ENCODE measurements around the gene RAI14.
"Not testable (repeated sequence)": the region's sequence is repeated elsewhere in the genome, so short reads cannot be mapped to it uniquely, and the experiment has no call there.

RAI14 gene

GRCh38 chr5:34778091-34778850 is 122.1 kb downstream of the RAI14 start:
- no peak overlapping the region for H3K9ac ChIP-seq (ENCODE audit: low read length)
- H3K4me3 ChIP-seq (ENCODE audit: low read length) = no peak overlapping the region
- no peaks in the 10 kb centered on the region for H3K27me3 ChIP-seq (ENCODE audit: control insufficient read depth, insufficient read depth, low read length)
- H3K27ac ChIP-seq (ENCODE audit: low read depth, low read length) = no peak overlapping the region
- H3K4me1 ChIP-seq (ENCODE audit: control insufficient read depth, insufficient read depth, low read length) = no peaks in the 10 kb centered on the region
- no peaks in the 10 kb centered on the region for H3K36me3 ChIP-seq (ENCODE audit: control insufficient read depth, insufficient read depth, low read length)

- H3K4me3 ChIP-seq (ENCODE audit: low read length); H3K9ac ChIP-seq (ENCODE audit: low read length); H3K27me3 ChIP-seq (ENCODE audit: control insufficient read depth, insufficient read depth, low read length); H3K36me3 ChIP-seq (ENCODE audit: control insufficient read depth, insufficient read depth, low read length); H3K4me1 ChIP-seq (ENCODE audit: control insufficient read depth, insufficient read depth, low read length); H3K27ac ChIP-seq (ENCODE audit: low read depth, low read length): not testable (repeated sequence)
These were observed 127.8 kb downstream of the RAI14 start for GRCh38 chr5:34783892-34784291.

GRCh38 chr5:34787035-34787434 is 130.9 kb downstream of the RAI14 start:
- Histone ChIP-seq H3K9ac (ENCODE audit: low read length) (no peak overlapping the region), H3K4me1 (ENCODE audit: control insufficient read depth, insufficient read depth, low read length) (no peaks in the 10 kb centered on the region), H3K36me3 (ENCODE audit: control insufficient read depth, insufficient read depth, low read length) (no peaks in the 10 kb centered on the region), H3K27ac (ENCODE audit: low read depth, low read length) (no peak overlapping the region), H3K4me3 (ENCODE audit: low read length) (no peak overlapping the region), H3K27me3 (ENCODE audit: control insufficient read depth, insufficient read depth, low read length) (no peaks in the 10 kb centered on the region)

GRCh38 chr5:34789021-34789531 is 132.9 kb downstream of the RAI14 start:
- H3K27ac ChIP-seq (ENCODE audit: low read depth, low read length) = no peak overlapping the region
- H3K9ac ChIP-seq (ENCODE audit: low read length) = no peak overlapping the region
- no peaks in the 10 kb centered on the region for H3K27me3 ChIP-seq (ENCODE audit: control insufficient read depth, insufficient read depth, low read length)
- H3K4me1 ChIP-seq (ENCODE audit: control insufficient read depth, insufficient read depth, low read length) = no peaks in the 10 kb centered on the region
- no peak overlapping the region for H3K4me3 ChIP-seq (ENCODE audit: low read length)
- no peaks in the 10 kb centered on the region for H3K36me3 ChIP-seq (ENCODE audit: control insufficient read depth, insufficient read depth, low read length)

- no peaks in the 10 kb centered on the region for H3K36me3 ChIP-seq (ENCODE audit: control insufficient read depth, insufficient read depth, low read length)
- no peaks in the 10 kb centered on the region for H3K27me3 ChIP-seq (ENCODE audit: control insufficient read depth, insufficient read depth, low read length)
- H3K9ac ChIP-seq (ENCODE audit: low read length) = no peak overlapping the region
- no peaks in the 10 kb centered on the region for H3K4me1 ChIP-seq (ENCODE audit: control insufficient read depth, insufficient read depth, low read length)
- H3K27ac ChIP-seq (ENCODE audit: low read depth, low read length) = no peak overlapping the region
- H3K4me3 ChIP-seq (ENCODE audit: low read length) = no peak overlapping the region
These were observed 133.5 kb downstream of the RAI14 start for GRCh38 chr5:34789639-34790038.

GRCh38 chr5:34790069-34790468 is 133.9 kb downstream of the RAI14 start:
- no peak overlapping the region for H3K27ac ChIP-seq (ENCODE audit: low read depth, low read length)

GRCh38 chr5:34791761-34792244 is 135.7 kb downstream of the RAI14 start:
- no peaks in the 10 kb centered on the region for H3K4me1 ChIP-seq (ENCODE audit: control insufficient read depth, insufficient read depth, low read length)
- no peak overlapping the region for H3K27ac ChIP-seq (ENCODE audit: low read depth, low read length)
- H3K9ac ChIP-seq (ENCODE audit: low read length) = no peak overlapping the region
- H3K4me3 ChIP-seq (ENCODE audit: low read length) = no peak overlapping the region
- no peaks in the 10 kb centered on the region for H3K36me3 ChIP-seq (ENCODE audit: control insufficient read depth, insufficient read depth, low read length)
- H3K27me3 ChIP-seq (ENCODE audit: control insufficient read depth, insufficient read depth, low read length) = no peaks in the 10 kb centered on the region

More at GRCh38 chr5:34790069-34790468, 133.9 kb downstream of the RAI14 start:
- Histone ChIP-seq H3K4me1 (ENCODE audit: control insufficient read depth, insufficient read depth, low read length) (no peaks in the 10 kb centered on the region), H3K27me3 (ENCODE audit: control insufficient read depth, insufficient read depth, low read length) (no peaks in the 10 kb centered on the region), H3K4me3 (ENCODE audit: low read length) (no peak overlapping the region), H3K36me3 (ENCODE audit: control insufficient read depth, insufficient read depth, low read length) (no peaks in the 10 kb centered on the region), H3K9ac (ENCODE audit: low read length) (no peak overlapping the region)

GRCh38 chr5:34802834-34803563 is 146.9 kb downstream of the RAI14 start:
- no peak overlapping the region for H3K9ac ChIP-seq (ENCODE audit: low read length)
- no peaks in the 10 kb centered on the region for H3K27me3 ChIP-seq (ENCODE audit: control insufficient read depth, insufficient read depth, low read length)
- H3K4me1 ChIP-seq (ENCODE audit: control insufficient read depth, insufficient read depth, low read length) = no peaks in the 10 kb centered on the region
- H3K36me3 ChIP-seq (ENCODE audit: control insufficient read depth, insufficient read depth, low read length) = no peaks in the 10 kb centered on the region
- H3K27ac ChIP-seq (ENCODE audit: low read depth, low read length) = no peak overlapping the region
- H3K4me3 ChIP-seq (ENCODE audit: low read length) = no peak overlapping the region

- Histone ChIP-seq H3K27me3 (ENCODE audit: control insufficient read depth, insufficient read depth, low read length) (no peaks in the 10 kb centered on the region), H3K36me3 (ENCODE audit: control insufficient read depth, insufficient read depth, low read length) (no peaks in the 10 kb centered on the region), H3K27ac (ENCODE audit: low read depth, low read length) (no peak overlapping the region), H3K4me1 (ENCODE audit: control insufficient read depth, insufficient read depth, low read length) (no peaks in the 10 kb centered on the region), H3K9ac (ENCODE audit: low read length) (no peak overlapping the region), H3K4me3 (ENCODE audit: low read length) (no peak overlapping the region)
These were observed 148.0 kb downstream of the RAI14 start for GRCh38 chr5:34803974-34804732.

- no peak overlapping the region for H3K4me3 ChIP-seq (ENCODE audit: low read length)
- no peaks in the 10 kb centered on the region for H3K27me3 ChIP-seq (ENCODE audit: control insufficient read depth, insufficient read depth, low read length)
- no peak overlapping the region for H3K27ac ChIP-seq (ENCODE audit: low read depth, low read length)
- no peaks in the 10 kb centered on the region for H3K4me1 ChIP-seq (ENCODE audit: control insufficient read depth, insufficient read depth, low read length)
- H3K9ac ChIP-seq (ENCODE audit: low read length) = no peak overlapping the region
- H3K36me3 ChIP-seq (ENCODE audit: control insufficient read depth, insufficient read depth, low read length) = no peaks in the 10 kb centered on the region
These were observed 148.8 kb downstream of the RAI14 start for GRCh38 chr5:34804913-34805312.

- no peaks in the 10 kb centered on the region for H3K36me3 ChIP-seq (ENCODE audit: control insufficient read depth, insufficient read depth, low read length)
- H3K4me1 ChIP-seq (ENCODE audit: control insufficient read depth, insufficient read depth, low read length) = no peaks in the 10 kb centered on the region
- no peak overlapping the region for H3K4me3 ChIP-seq (ENCODE audit: low read length)
- H3K9ac ChIP-seq (ENCODE audit: low read length) = no peak overlapping the region
- no peak overlapping the region for H3K27ac ChIP-seq (ENCODE audit: low read depth, low read length)
- H3K27me3 ChIP-seq (ENCODE audit: control insufficient read depth, insufficient read depth, low read length) = no peaks in the 10 kb centered on the region
These were observed 150.4 kb downstream of the RAI14 start for GRCh38 chr5:34806532-34806931.

GRCh38 chr5:34811706-34812105 is 155.6 kb downstream of the RAI14 start:
- H3K36me3 ChIP-seq (ENCODE audit: control insufficient read depth, insufficient read depth, low read length) = no peaks in the 10 kb centered on the region
- no peaks in the 10 kb centered on the region for H3K27me3 ChIP-seq (ENCODE audit: control insufficient read depth, insufficient read depth, low read length)
- H3K4me1 ChIP-seq (ENCODE audit: control insufficient read depth, insufficient read depth, low read length) = no peaks in the 10 kb centered on the region
- H3K9ac ChIP-seq (ENCODE audit: low read length) = no peak overlapping the region
- H3K27ac ChIP-seq (ENCODE audit: low read depth, low read length) = no peak overlapping the region
- H3K4me3 ChIP-seq (ENCODE audit: low read length) = no peak overlapping the region

Data from rectal smooth muscle tissue (tissue), 1 donor.